ENCODE results near the gene CRNN. TPM values are rescaled to one million over a fixed set of nuclear protein-coding genes. Genes with fewer than 3 reads are reported as not detected.

CRNN gene
- total and polyA plus RNA-seq, 10 of the 15 experiments (the other 5 are each of a cell fraction or from before 2014, with no cell fraction given): not detected

GRCh38 chr1:152457071-152457470 lies 43.0 kb upstream of the CRNN start:
- no peak overlapping the region for H3K4me3 ChIP-seq
- no peaks in the 10 kb centered on the region for H3K27me3 ChIP-seq (replicated peaks in 1 of 2; ENCODE audit: control insufficient read depth in 2 of 2, insufficient read depth in 2 of 2, low read length in 1 of 2)
- ATAC-seq (no peak), DNase-seq (ENCODE audit: low read depth, low spot score) (no peak), FAIRE-seq (no peak)
- no peaks in the 10 kb centered on the region for H3K79me2 ChIP-seq (ENCODE audit: control insufficient read depth, insufficient read depth, low read length)
- RAD21 ChIA-PET (ENCODE audit: unreplicated experiment): no interaction called here
- WGBS (ENCODE audit: insufficient coverage, insufficient replicate concordance, low lambda C conversion rate, missing lambda C conversion rate): 0% methylated on average over 1 of the region's 1 CpG
- in situ Hi-C loops (cut with MboI) (loop anchor here (5.0 kb wide), 2 partner anchors 270 to 405 kb away; no protein-coding TSS in a partner anchor), intact Hi-C loops (cut with micrococcal nuclease; ENCODE audit: unreplicated experiment) (no loop called here)
- H2AFZ ChIP-seq (ENCODE audit: control insufficient read depth, low read depth, low read length): no peak overlapping the region
- SMC1A ChIA-PET (ENCODE audit: uncharacterized antibody, unreplicated experiment): no interaction called here
- TF ChIP-seq JUNB (IDR thresholded peaks at IDR 0.05) (no peak), EP300 (IDR thresholded peaks at IDR 0.05; ENCODE audit: borderline replicate concordance in 1 of 2, control insufficient read depth in 1 of 2, low read depth in 2 of 2, low read length in 2 of 2) (no peak), SREBF1 (IDR thresholded peaks at IDR 0.05; ENCODE audit: low read length) (no peak)
- no peaks in the 10 kb centered on the region for H3K36me3 ChIP-seq (ENCODE audit: control insufficient read depth in 2 of 2, insufficient read depth in 2 of 2, low read length in 1 of 2)
- H3K27ac ChIP-seq (ENCODE audit: control insufficient read depth, insufficient read depth): no peak overlapping the region
- CTCF ChIA-PET: interaction anchor here (3.5 kb wide), 1 partner anchor 271 kb away, joined by 145 read pairs; no protein-coding TSS in a partner anchor
- no TSS peak for BruUV-seq (replicated peaks)
- no peaks in the 10 kb centered on the region for H4K20me1 ChIP-seq (ENCODE audit: control insufficient read depth, insufficient read depth)
- no peak overlapping the region for H3K9ac ChIP-seq (ENCODE audit: control insufficient read depth, insufficient read depth, low read length)
- no peaks in the 10 kb centered on the region for H3K9me3 ChIP-seq (replicated peaks; ENCODE audit: control insufficient read depth, insufficient read depth, low read length)
- H3K4me1 ChIP-seq (ENCODE audit: control insufficient read depth, insufficient read depth, low read length): peaks cover 10% of the 10 kb centered on the region
- POLR2A ChIA-PET: no interaction called here
- H3K4me2 ChIP-seq (ENCODE audit: control insufficient read depth, insufficient read depth): no peak overlapping the region

DNA sequence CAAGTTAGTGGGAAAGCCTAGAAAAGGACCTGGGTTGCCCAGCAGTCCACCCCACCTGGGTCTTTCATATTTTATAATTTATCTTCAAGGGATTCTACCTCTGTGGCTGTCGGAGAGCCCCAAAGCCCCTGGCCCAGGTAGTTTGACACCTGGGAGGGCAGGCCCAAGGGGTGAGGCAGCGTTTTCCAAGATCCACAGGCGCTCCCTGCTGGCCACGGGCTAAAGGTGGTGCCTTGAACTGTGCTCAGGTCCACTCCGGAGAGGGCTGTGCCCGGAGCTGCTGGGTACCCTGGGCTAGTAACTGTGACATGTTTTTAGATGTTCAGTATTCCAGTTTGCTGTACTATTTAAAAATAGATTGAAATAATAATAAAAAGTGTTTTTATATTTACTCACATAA lies 37.2 kb upstream of the CRNN start:
- intact Hi-C loops (cut with micrococcal nuclease; ENCODE audit: unreplicated experiment) (no loop called here), in situ Hi-C loops (cut with MboI) (no loop called here)
- H3K4me2 ChIP-seq (ENCODE audit: control insufficient read depth, insufficient read depth): no peak overlapping the region
- ChIA-PET POLR2A (no interaction called here), CTCF (interaction anchor here (1.0 kb wide), 1 partner anchor 9 kb away, joined by 4 read pairs; no protein-coding TSS in a partner anchor), SMC1A (ENCODE audit: uncharacterized antibody, unreplicated experiment) (interaction anchor here (1.3 kb wide), 1 partner anchor 8 kb away, joined by 3 read pairs; no protein-coding TSS in a partner anchor), RAD21 (ENCODE audit: unreplicated experiment) (interaction anchor here (1.3 kb wide), 1 partner anchor 9 kb away, joined by 6 read pairs; no protein-coding TSS in a partner anchor)
- H3K4me3 ChIP-seq: no peak overlapping the region
- H3K36me3 ChIP-seq (ENCODE audit: control insufficient read depth in 2 of 2, insufficient read depth in 2 of 2, low read length in 1 of 2): no peaks in the 10 kb centered on the region
- H3K27me3 ChIP-seq (replicated peaks in 1 of 2; ENCODE audit: control insufficient read depth in 2 of 2, insufficient read depth in 2 of 2, low read length in 1 of 2): peaks cover 0 to 3% of the 10 kb centered on the region in 2 experiments; a peak in 2 of 4 replicates
- BruUV-seq (replicated peaks): no TSS peak
- FAIRE-seq: no peak
- no peaks in the 10 kb centered on the region for H3K4me1 ChIP-seq (ENCODE audit: control insufficient read depth, insufficient read depth, low read length)
- no peak overlapping the region for H2AFZ ChIP-seq (ENCODE audit: control insufficient read depth, low read depth, low read length)
- H4K20me1 ChIP-seq (ENCODE audit: control insufficient read depth, insufficient read depth): no peaks in the 10 kb centered on the region
- no peak for ATAC-seq
- no peak for DNase-seq (ENCODE audit: low read depth, low spot score)
- no peak overlapping the region for H3K9ac ChIP-seq (ENCODE audit: control insufficient read depth, insufficient read depth, low read length)
- no peaks in the 10 kb centered on the region for H3K79me2 ChIP-seq (ENCODE audit: control insufficient read depth, insufficient read depth, low read length)
- TF ChIP-seq, protein P1, sequence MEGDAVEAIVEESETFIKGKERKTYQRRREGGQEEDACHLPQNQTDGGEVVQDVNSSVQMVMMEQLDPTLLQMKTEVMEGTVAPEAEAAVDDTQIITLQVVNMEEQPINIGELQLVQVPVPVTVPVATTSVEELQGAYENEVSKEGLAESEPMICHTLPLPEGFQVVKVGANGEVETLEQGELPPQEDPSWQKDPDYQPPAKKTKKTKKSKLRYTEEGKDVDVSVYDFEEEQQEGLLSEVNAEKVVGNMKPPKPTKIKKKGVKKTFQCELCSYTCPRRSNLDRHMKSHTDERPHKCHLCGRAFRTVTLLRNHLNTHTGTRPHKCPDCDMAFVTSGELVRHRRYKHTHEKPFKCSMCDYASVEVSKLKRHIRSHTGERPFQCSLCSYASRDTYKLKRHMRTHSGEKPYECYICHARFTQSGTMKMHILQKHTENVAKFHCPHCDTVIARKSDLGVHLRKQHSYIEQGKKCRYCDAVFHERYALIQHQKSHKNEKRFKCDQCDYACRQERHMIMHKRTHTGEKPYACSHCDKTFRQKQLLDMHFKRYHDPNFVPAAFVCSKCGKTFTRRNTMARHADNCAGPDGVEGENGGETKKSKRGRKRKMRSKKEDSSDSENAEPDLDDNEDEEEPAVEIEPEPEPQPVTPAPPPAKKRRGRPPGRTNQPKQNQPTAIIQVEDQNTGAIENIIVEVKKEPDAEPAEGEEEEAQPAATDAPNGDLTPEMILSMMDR (IDR thresholded peaks at IDR 0.05 in 2 of 3, conservative IDR thresholded peaks at IDR 0.05 in 1 of 3; ENCODE audit: control insufficient read depth in 2 of 3, extremely low read depth in 1 of 3, insufficient read depth in 1 of 3, low read depth in 3 of 3, low read length in 3 of 3): 0 out of 6 replicates have a peak, but pooled peaks of 1 of the 3 experiments have one; percentile 7
- no peak for TF ChIP-seq CHD4 (IDR thresholded peaks at IDR 0.05)
- no peak for TF ChIP-seq ZZZ3 (IDR thresholded peaks at IDR 0.05; ENCODE audit: control insufficient read depth, insufficient read length, low read depth)
- no peaks in the 10 kb centered on the region for H3K9me3 ChIP-seq (replicated peaks; ENCODE audit: control insufficient read depth, insufficient read depth, low read length)
- H3K27ac ChIP-seq (ENCODE audit: control insufficient read depth, insufficient read depth): no peak overlapping the region
- 37% methylated on average over 6 of the region's 6 CpGs for WGBS (ENCODE audit: insufficient coverage, insufficient replicate concordance, low lambda C conversion rate, missing lambda C conversion rate)

All from GM12878 (cell line).